Left colon (tissue), 2 donors: ENCODE measurements around the gene ETHE1. TPM values are rescaled to one million over a fixed set of nuclear protein-coding genes. Genes with fewer than 3 reads are reported as not detected.

Experiments
- ATAC-seq: fragments of 200-7000 bp; cut with Tn5 transposase; one replicate; pipeline ENCODE4 v1.9.1; 2020; ENCODE audit warnings: mild to moderate bottlenecking, moderate library complexity
- DNase-seq, 2 donors: peaks; one replicate each; pipeline ENCODE4 v3.0.0-alpha.2; 2020
- intact Hi-C, 2 donors: fragments of 100-400 bp; cut with DNase I in 1 of 2; cut with micrococcal nuclease in 1 of 2; formaldehyde crosslinking; loops; one replicate each; pipeline versions ENCODE4 v1.11.2 to v1.14.0; 2022; cut with DNase I, micrococcal nuclease
- total RNA-seq, 2 donors: library from RNA; stranded (reverse); fragmentation: NEBNext Ultra II Directional; extraction: Animal tissue kit (Norgen Biotek cat#: 25700); gene quantifications; one replicate each; pipeline ENCODE4 v1.2.1, GENCODE V29; 2021
- donor health status: DM: no; HTN: no; CAD: no.
- donor health status: DM: yes; HTN: yes; CAD: no.

The ETHE1 gene
- total RNA-seq, 2 donors from 2014 or later: 480 to 631 TPM

- peak; percentile 98 to 100 for DNase-seq
- ATAC-seq: peak; percentile 89
- intact Hi-C loops: no loop called here
Observed at GRCh38 chr19:43503501-43504425, 23.2 kb downstream of the ETHE1 start.

DNA sequence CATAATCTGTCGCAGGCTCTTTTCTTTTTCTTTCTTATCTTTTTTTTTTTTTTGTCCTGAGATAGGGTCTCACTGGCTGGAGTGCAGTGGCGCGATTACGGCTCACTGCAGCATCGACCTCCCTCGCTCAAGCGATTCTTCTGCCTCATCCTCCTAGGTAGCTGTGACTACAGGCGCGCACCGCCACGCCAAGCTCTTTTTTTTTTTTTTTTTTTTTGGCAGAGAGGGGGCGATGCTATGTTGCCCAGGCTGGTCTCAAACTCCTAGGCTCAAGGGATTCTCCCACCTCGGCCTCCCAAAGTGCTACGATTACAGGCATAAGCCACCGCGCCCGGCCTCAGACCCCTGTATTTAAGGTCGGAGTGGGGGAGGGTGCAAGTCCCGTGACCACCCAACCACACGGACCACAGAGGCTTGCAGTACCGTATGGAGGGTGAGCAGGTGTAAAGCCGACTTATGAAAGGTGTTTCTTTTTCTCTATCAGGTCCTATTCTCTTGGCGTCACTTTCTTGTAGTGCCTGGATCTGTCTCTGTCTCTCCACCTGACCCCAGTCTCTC lies 24.5 kb downstream of the ETHE1 start:
- intact Hi-C loops: no loop called here
- ATAC-seq: no peak
- no peak for DNase-seq

- ATAC-seq: no peak
- DNase-seq: no peak
- intact Hi-C loops: no loop called here
Observed at GRCh38 chr19:43501661-43502418, 25.2 kb downstream of the ETHE1 start.

DNA sequence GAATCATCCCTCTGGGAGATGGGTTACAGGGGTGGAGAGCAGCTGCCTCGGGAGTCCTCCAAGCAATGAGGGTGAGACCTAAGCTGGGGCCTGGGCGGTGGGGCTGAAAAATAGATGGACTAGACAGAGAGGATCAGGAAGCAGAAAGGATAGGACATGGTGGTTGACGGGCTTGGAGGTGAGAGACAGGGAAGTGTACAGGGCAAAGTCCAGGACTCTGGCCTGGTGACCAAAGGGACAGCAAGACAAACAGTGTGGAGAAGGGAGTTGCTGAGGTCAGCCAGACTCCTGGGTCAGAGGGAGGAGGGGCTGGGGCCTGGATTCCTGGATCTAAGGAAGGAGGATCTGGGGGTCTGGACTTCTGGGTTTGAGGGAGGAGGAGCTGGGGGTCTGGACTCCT lies 28.0 kb downstream of the ETHE1 start:
- peak in 1 of 2 donors; percentile 19 for DNase-seq
- ATAC-seq: peak; percentile 60

DNA sequence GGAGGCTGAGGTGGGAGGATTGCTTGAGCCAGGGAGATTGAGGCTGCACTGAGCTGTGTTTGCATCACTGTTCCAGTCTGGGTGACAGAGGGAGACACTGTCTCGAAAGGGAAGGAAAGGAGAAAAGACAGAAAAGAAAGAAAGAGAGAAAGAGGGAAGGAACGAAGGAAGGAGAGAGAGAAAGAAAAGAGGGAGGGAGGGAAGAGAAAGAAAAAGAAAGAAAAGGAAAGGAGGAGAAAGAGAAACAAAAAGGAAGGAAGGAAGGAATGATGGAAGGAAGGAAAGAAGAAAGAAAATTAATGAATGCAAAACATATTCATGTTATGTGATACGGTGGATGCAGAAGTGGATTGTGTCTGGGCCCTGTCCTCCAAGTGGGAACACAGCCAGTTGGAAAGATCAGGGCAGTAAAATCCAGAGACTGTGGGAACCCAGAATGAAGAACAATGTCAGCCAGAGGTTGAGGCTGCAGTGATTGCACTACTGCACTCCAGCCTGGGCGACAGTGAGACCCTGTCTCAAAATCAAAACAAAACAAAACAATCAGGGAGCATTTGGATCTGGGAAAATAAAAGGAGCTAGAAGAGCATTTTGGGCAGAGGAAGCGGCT lies 28.7 kb downstream of the ETHE1 start:
- no peak for ATAC-seq
- DNase-seq: no peak
- intact Hi-C loops: no loop called here

More for the DNA sequence above, 28.0 kb downstream of the ETHE1 start:
- intact Hi-C loops: no loop called here

DNA sequence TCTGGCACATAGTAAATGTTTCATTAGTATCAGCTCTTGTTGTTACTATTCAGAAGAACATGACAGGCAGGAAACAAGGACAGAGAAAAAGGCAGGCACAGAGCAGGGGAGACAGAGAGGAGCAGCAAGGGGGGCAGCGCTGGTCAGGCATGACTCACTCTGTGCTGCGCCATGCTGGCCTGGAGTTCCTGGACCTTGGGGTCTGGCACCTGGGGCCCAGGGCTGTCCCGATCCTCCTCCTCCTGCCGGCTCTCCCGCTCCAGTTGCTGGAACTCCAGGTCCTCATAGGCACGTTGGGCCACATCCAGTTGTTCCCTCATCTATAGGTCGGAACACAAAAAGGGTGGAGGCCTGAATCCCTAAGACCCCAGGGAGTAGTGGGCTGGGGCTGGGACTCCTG lies 30.0 kb downstream of the ETHE1 start:
- intact Hi-C loops: no loop called here
- ATAC-seq (no peak), DNase-seq (no peak)

GRCh38 chr19:43495082-43495481 lies 31.9 kb downstream of the ETHE1 start:
- intact Hi-C loops: no loop called here
- no peak for DNase-seq
- ATAC-seq: no peak

- no peak for DNase-seq
- ATAC-seq: no peak
- intact Hi-C loops: no loop called here
Observed at GRCh38 chr19:43490759-43491158, 36.2 kb downstream of the ETHE1 start.

GRCh38 chr19:43489979-43490599 lies 36.9 kb downstream of the ETHE1 start:
- DNase-seq (no peak), ATAC-seq (no peak)
- intact Hi-C loops: no loop called here

- ATAC-seq (no peak), DNase-seq (no peak)
- intact Hi-C loops: no loop called here
Observed at GRCh38 chr19:43489310-43489709, 37.7 kb downstream of the ETHE1 start.

DNA sequence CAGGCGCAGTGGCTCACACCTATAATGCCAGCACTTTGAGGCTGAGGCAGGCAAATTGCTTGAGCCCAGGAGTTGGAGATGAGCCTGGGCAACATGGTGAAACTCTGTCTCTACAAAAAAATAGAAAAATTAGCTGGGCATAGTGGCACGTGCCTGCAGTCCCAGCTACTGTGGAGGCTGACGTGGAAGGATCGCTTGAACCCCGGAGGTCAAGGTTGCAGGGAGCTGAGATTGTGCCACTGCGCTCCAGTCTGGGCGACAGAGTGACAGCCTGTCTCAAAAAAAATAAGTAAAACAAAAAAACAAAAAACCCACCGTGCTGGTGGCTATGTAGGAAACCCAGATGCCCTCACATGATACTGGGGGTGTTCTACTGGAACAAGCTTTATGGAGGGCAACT lies 38.8 kb downstream of the ETHE1 start:
- no peak for ATAC-seq
- intact Hi-C loops: no loop called here
- no peak for DNase-seq

- no peak for ATAC-seq
- intact Hi-C loops: no loop called here
- no peak for DNase-seq
Observed at GRCh38 chr19:43486412-43486811, 40.6 kb downstream of the ETHE1 start.

DNA sequence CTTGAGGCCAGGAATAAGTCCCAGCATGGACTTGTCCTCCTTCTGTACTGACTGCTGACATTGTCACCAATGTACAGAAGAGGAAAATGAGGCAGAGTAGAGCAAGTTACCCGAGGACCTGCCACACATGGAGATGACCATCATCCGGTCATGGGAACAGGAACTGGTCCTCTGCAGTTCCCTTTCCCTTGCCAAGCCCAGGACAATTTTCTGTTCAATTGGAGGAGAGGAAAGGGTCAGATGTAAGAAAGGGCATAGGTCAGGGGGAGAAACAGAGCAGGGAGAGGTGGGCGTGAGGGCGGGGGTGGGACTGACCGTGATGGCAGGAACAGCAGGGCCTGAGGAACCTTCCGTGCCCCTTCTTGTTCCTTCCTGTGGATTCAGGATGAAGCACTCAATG lies 41.0 kb downstream of the ETHE1 start:
- ATAC-seq: no peak
- intact Hi-C loops: no loop called here

DNA sequence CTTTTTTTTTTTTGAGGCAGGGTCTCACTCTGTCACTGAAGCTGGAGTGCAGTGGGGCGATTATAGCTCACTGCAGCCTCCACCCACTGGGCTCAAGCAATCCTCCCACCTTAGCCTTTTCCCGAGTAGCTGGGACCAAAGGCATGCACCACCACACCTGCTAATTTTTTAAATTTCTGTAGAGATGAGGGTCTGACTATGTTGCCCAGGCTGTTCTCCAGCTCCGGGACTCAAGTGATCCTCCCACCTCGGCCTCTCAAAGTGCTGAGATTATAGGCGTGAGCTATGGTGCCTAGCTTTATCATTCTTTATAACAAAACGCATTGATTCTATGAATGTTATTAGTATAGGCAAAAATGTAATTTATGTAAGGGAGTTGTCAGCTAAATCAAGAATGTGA lies 43.7 kb downstream of the ETHE1 start:
- DNase-seq (no peak), ATAC-seq (no peak)
- intact Hi-C loops: no loop called here

More for the DNA sequence above, 41.0 kb downstream of the ETHE1 start:
- no peak for DNase-seq

GRCh38 chr19:43482193-43482592 lies 44.8 kb downstream of the ETHE1 start:
- ATAC-seq (no peak), DNase-seq (no peak)
- intact Hi-C loops: no loop called here

- ATAC-seq (no peak), DNase-seq (no peak)
- intact Hi-C loops: no loop called here
Observed at GRCh38 chr19:43481701-43482100, 45.3 kb downstream of the ETHE1 start.

DNA sequence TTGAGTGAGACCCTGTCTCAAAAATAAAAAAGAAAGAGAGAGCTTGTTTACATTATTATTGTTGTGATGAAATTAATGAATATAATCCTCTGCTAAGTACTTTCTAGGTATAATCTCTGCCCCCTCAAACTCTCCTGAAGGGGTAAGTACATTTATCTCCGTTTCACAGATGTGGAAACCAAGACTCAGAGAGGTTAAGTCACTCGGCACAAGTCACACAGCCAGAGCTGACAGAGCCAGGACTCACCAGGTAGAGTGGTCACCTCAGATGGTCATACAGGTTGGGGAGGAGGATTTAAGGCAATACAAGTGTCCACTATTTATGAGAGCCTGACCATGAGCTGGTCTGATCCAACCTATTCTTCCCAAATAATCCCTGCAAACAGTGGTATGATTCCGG lies 46.4 kb downstream of the ETHE1 start:
- ATAC-seq (no peak), DNase-seq (no peak)
- intact Hi-C loops: no loop called here

DNA sequence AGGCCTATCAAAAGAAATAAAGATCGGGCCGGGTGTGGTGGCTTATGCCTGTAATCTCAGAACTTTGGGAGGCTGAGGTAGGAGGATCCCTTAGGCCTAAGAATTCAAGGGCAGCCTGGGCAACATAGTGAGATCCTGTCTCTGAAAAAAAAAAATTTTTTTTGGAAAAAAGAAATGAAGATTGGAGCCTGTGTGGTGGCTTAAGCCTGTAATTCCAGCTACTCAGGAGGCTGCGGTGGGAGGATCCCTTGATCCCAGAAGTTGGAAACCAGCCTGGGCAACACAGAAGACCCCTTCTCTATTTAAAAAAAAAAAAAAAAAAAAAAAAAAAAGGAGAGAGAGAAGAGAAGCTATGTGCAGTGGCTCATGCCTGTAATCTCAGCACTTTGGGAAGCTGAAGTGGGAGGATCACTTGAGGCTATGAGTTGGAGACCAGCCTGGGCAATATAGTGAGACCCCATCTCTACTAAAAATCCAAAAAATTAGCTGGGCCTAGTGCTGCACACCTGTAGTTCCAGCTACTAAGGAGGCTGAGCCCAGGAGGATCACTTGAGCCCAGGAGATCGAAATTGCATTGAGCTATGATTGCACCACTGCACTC lies 46.9 kb downstream of the ETHE1 start:
- intact Hi-C loops: no loop called here
- no peak for DNase-seq
- ATAC-seq: no peak

DNA sequence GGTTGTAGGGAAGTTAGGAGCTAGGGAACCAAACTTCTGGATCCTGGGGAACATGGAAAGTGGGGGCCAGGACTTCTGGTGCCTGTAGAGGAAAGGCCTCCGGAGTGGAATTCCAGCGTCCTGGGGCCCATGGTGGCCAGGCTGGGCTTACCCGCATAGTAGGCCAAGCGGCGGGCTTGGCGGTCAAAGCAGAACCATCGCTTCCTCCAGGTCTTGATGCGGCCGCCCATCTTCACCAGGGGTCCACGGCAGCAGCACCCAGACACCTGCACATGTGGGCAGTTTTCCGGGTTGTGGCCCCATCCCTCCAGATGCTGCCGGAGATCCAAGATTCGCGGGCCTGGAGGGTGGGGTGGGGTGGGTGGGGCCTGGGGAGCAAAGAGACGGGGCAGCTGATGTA lies 47.8 kb downstream of the ETHE1 start:
- DNase-seq: no peak
- intact Hi-C loops: no loop called here

More for the DNA sequence above, 47.8 kb downstream of the ETHE1 start:
- no peak for ATAC-seq
